KBM-7 (cell line): ENCODE measurements around the gene PLA2G2F.

Experiments
- DNase-seq: peaks from one replicate; pipeline ENCODE4 v3.0.0-alpha.2; 2015
- in situ Hi-C: fragments of 300-500 bp; cut with MboI; formaldehyde crosslinking; loops from 2 replicates; pipeline ENCODE4 v1.14.3; 2020; ENCODE audit warnings: low sequenced_read_pairs, low pct_unique_long_range_greater_than_20kb, mixed read lengths

PLA2G2F gene

GRCh38 chr1:20199840-20200239, 60.7 kb downstream of the PLA2G2F start:
- DNase-seq = no peak
- in situ Hi-C loops = loop anchor here (25.0 kb wide), 1 partner anchor 287 kb away; the partner anchor contains the start of gene CAMK2N1
